WERI-Rb-1 (cell line): Measurements from ENCODE around the gene SKIDA1.

Experiments
- DNase-seq: peaks from one replicate; pipeline ENCODE4 v3.0.0-alpha.2; 2020
- H3K27ac ChIP-seq: fragments of 250-450 bp; sonication (Bioruptor Pico); 2 replicates; pipeline ENCODE4 v1.5.1; 2020; ENCODE audit warnings: mild to moderate bottlenecking, moderate library complexity
- H3K27me3 ChIP-seq: fragments of 250-450 bp; sonication (Bioruptor Pico); 2 replicates; pipeline ENCODE4 v1.5.1; 2021; ENCODE audit warnings: mild to moderate bottlenecking, low read depth, moderate library complexity; ENCODE audit not compliant: insufficient read depth, severe bottlenecking
- H3K36me3 ChIP-seq: fragments of 250-450 bp; sonication (Bioruptor Pico); 2 replicates; pipeline ENCODE4 v1.5.1; 2020; ENCODE audit warnings: mild to moderate bottlenecking, moderate library complexity
- H3K4me3 ChIP-seq: 2 replicates; pipeline ENCODE4 v1.5.1; 2011; ENCODE audit warnings: low read depth, mild to moderate bottlenecking, control low read depth, low read length
- H3K9me3 ChIP-seq: fragments of 250-450 bp; sonication (Bioruptor Pico); 2 replicates; pipeline ENCODE4 v1.5.1; 2021; ENCODE audit warnings: mild to moderate bottlenecking, moderate library complexity; ENCODE audit not compliant: severe bottlenecking
- TF ChIP-seq, protein P1 (sequence below): IDR thresholded peaks from 2 replicates; pipeline ENCODE4 v1.5.1; 2011; ENCODE audit warnings: low read depth, mild to moderate bottlenecking, control low read depth, inconsistent platforms, low read length

The SKIDA1 gene

DNA sequence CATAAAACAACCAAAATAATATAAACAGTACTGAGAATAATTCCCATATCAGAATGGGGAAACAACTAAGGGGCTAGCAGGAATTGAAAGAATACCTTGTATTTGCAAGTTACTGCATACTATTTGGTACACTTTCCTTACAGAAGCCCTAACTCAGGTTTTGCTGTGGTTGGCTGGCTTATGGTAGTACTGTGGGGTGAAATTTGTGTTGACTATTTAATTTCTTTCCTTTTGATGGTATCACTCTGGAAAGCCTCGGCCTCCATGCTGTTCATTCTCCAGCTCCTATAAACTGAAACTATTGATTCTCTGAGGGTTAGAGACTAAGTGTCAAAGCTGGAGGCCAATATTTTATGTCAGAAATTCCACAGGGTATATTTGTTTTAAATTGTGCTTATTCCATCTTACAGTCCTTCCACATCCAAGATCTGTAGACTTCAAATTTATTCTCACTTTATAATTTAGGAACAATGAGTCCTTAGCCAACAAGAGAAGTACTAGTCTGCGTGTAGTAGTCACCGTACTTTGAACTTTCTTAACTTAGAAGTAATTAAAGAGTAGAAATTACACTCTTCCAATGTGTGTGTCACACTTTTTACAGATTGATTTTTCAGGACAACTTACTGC, 13.4 kb downstream of the SKIDA1 start:
- DNase-seq, result no peak
- H3K27me3 ChIP-seq, result no peaks in the 10 kb centered on the region
- H3K4me3 ChIP-seq, result no peak overlapping the region
- H3K36me3 ChIP-seq, result no peaks in the 10 kb centered on the region
- H3K9me3 ChIP-seq, result no peaks in the 10 kb centered on the region
- H3K27ac ChIP-seq, result no peak overlapping the region
- TF ChIP-seq, protein P1, sequence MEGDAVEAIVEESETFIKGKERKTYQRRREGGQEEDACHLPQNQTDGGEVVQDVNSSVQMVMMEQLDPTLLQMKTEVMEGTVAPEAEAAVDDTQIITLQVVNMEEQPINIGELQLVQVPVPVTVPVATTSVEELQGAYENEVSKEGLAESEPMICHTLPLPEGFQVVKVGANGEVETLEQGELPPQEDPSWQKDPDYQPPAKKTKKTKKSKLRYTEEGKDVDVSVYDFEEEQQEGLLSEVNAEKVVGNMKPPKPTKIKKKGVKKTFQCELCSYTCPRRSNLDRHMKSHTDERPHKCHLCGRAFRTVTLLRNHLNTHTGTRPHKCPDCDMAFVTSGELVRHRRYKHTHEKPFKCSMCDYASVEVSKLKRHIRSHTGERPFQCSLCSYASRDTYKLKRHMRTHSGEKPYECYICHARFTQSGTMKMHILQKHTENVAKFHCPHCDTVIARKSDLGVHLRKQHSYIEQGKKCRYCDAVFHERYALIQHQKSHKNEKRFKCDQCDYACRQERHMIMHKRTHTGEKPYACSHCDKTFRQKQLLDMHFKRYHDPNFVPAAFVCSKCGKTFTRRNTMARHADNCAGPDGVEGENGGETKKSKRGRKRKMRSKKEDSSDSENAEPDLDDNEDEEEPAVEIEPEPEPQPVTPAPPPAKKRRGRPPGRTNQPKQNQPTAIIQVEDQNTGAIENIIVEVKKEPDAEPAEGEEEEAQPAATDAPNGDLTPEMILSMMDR, result no peak

- DNase-seq, result no peak
- Histone ChIP-seq H3K27me3 (no peaks in the 10 kb centered on the region), H3K4me3 (no peak overlapping the region), H3K27ac (no peak overlapping the region), H3K36me3 (no peaks in the 10 kb centered on the region), H3K9me3 (no peaks in the 10 kb centered on the region)
- TF ChIP-seq, protein P1, result no peak
Measured at GRCh38 chr10:21511095-21511570, 14.3 kb downstream of the SKIDA1 start.

DNA sequence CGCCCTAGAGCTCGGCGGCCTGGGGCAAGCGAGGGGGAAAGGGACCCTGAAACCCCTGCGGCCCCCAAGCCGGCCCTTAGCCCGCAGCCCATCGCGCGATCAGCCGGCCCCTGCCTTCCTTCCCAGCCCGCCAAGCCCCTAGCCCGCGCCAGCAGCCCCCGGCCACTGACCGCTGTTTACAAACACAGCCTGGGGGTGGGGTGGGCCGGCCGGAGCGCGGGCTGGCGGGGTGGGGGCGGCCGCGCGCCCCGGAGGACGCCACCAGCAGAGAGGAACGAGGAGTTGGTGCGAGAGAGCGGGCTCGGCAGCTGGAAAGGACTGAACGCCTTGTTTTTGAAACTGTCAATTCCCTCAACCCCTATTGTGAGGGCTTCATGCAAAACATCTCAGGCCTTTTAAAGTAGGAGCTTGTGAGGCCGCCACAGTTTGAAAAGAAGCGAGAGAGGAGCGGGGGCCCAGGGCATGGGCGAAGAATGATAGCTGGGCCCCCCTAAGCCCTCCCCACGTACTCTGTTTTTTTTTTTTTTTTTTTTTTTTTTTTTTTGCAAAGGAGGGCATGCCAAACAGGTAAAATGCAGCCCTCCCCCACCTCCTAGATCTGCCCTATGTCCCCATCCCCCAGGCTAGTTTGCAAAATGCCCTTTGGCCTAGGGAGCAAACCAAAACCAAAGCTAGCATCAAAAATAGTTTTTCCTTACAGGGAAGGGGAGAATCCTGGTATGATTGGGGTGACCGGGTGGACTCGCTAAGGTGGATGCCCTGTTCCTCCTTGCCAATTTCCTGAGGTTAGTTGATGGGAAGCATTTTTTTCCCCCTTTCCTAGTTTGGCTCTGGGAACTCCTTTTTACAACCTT, 15.0 kb downstream of the SKIDA1 start:
- TF ChIP-seq, protein P1, result no peak
- H3K9me3 ChIP-seq, result no peaks in the 10 kb centered on the region
- no peak overlapping the region for H3K4me3 ChIP-seq
- H3K27ac ChIP-seq, result no peak overlapping the region
- DNase-seq, result no peak
- no peaks in the 10 kb centered on the region for H3K36me3 ChIP-seq
- no peaks in the 10 kb centered on the region for H3K27me3 ChIP-seq

DNA sequence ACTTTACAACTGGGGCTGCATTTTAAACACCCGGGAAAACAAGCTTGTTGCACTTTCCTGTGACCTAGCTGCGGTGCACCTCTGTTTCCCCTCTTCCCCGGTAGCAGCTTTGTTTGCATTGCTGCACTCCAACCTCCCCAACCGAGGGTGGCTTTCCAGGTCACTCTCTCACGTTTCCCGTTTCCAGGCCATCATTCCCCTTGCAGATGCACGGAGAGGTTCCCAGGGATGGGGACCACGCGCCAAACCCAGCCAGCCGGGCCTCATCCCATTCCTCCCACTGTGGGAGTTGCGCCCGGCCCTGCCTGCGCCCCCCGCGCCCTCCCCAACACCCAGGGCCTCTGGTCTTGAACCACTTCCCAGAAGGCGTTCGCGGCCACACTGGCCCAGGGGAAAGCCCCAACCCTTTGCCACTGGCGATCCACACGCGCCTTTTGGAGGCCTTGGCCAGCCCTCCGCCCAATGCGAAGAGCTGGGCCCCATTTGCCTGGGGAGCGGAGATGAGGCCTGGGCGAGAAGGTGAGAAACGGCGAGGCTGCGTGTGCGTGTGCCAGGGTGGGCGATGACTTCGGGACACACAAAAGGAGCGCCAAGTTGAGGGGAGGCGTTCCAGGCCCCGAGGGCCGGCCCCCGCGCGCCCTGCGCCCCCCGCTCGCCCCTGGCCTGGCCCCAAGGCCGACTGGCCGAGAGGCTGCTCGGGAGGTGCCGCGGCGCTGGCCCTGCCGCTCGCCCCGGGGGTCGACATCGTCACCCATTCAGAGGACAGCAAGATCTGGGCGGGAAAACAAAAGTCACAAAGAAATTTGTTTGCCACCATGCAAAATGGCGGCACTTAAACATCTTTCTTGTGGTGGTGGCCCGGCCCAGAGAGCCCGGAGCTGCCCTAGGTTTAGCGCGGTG, 15.9 kb downstream of the SKIDA1 start:
- TF ChIP-seq, protein P1, result no peak
- DNase-seq, result no peak
- H3K4me3 ChIP-seq, result no peak overlapping the region
- no peaks in the 10 kb centered on the region for H3K9me3 ChIP-seq
- no peak overlapping the region for H3K27ac ChIP-seq
- H3K27me3 ChIP-seq, result no peaks in the 10 kb centered on the region
- H3K36me3 ChIP-seq, result no peaks in the 10 kb centered on the region

GRCh38 chr10:21508706-21509331, 16.7 kb downstream of the SKIDA1 start:
- no peaks in the 10 kb centered on the region for H3K36me3 ChIP-seq
- no peak overlapping the region for H3K4me3 ChIP-seq
- no peaks in the 10 kb centered on the region for H3K9me3 ChIP-seq
- H3K27me3 ChIP-seq, result no peaks in the 10 kb centered on the region
- TF ChIP-seq, protein P1, result no peak
- H3K27ac ChIP-seq, result no peak overlapping the region
- no peak for DNase-seq
